Panc1 (cell line): Measurements from ENCODE around the gene RING1.

ENCODE experiments used
- CTCF ChIP-seq: fragments of 450-650 bp; IDR thresholded peaks from 2 replicates; pipeline ENCODE4 v1.5.1; 2017; ENCODE audit warnings: mild to moderate bottlenecking
- POLR2AphosphoS5 ChIP-seq: IDR thresholded peaks from 2 replicates; pipeline ENCODE4 v1.6.1; 2012; ENCODE audit warnings: mild to moderate bottlenecking, low read depth, low read length, moderate library complexity
- REST ChIP-seq, 2 experiments: IDR thresholded peaks; 2 replicates each; pipeline ENCODE4 v1.6.1; 2011 to 2012; ENCODE audit warnings: low read depth in 2 of 2, control low read depth in 1 of 2, low read length in 1 of 2, mild to moderate bottlenecking in 1 of 2, moderate library complexity in 1 of 2; ENCODE audit not compliant: insufficient read depth in 1 of 2

GRCh38 chr6:33211136-33211535, 2.8 kb downstream of the RING1 start:
- TF ChIP-seq POLR2AphosphoS5 (no peak), CTCF (no peak), REST (IDR thresholded peaks at IDR 0.05; ENCODE audit: insufficient read depth in 1 of 2, low read depth in 2 of 2, low read length in 1 of 2) (no peak)
